GM13977 (cell line): Measurements from ENCODE around the gene AHDC1.

Source experiments
- DNase-seq: peaks from one replicate; pipeline ENCODE4 v3.0.0; 2012; ENCODE audit warnings: low spot score
- CTCF ChIP-seq: IDR thresholded peaks from 2 replicates; pipeline ENCODE4 v1.5.1; 2012; ENCODE audit warnings: mild to moderate bottlenecking, control low read depth; ENCODE audit not compliant: insufficient read depth; ENCODE audit errors: extremely low read depth, missing control alignments
- in situ Hi-C: fragments of 300-500 bp; cut with MboI; formaldehyde crosslinking; loops from one replicate; pipeline ENCODE4 v1.12.0; 2022; ENCODE audit warnings: low sequenced_read_pairs, low pct_unique_long_range_greater_than_20kb, mixed read lengths, inconsistent platforms; ENCODE audit not compliant: unreplicated experiment

Gene AHDC1

GRCh38 chr1:27547220-27548116 is 56.5 kb downstream of the AHDC1 start:
- peak; percentile 13 for TF ChIP-seq CTCF
- in situ Hi-C loops, result no loop called here
- no peak for DNase-seq

GRCh38 chr1:27545876-27546275 is 58.1 kb downstream of the AHDC1 start:
- TF ChIP-seq CTCF, result no peak
- in situ Hi-C loops, result no loop called here
- no peak for DNase-seq

- no peak for DNase-seq
- in situ Hi-C loops, result no loop called here
- no peak for TF ChIP-seq CTCF
Measured at GRCh38 chr1:27545271-27545670, 58.7 kb downstream of the AHDC1 start.

- TF ChIP-seq CTCF, result no peak
- in situ Hi-C loops, result no loop called here
- DNase-seq, result no peak
Measured at GRCh38 chr1:27544834-27545233, 59.1 kb downstream of the AHDC1 start.

GRCh38 chr1:27543284-27543683 is 60.7 kb downstream of the AHDC1 start:
- TF ChIP-seq CTCF, result no peak
- DNase-seq, result no peak
- in situ Hi-C loops, result no loop called here

- in situ Hi-C loops, result no loop called here
Measured at GRCh38 chr1:27542463-27543273, 61.3 kb downstream of the AHDC1 start.

More at GRCh38 chr1:27542463-27543273, 61.3 kb downstream of the AHDC1 start:
- TF ChIP-seq CTCF, result no peak
- DNase-seq, result no peak
